ENCODE data around the gene VIL1.

- TF ChIP-seq, protein P1, sequence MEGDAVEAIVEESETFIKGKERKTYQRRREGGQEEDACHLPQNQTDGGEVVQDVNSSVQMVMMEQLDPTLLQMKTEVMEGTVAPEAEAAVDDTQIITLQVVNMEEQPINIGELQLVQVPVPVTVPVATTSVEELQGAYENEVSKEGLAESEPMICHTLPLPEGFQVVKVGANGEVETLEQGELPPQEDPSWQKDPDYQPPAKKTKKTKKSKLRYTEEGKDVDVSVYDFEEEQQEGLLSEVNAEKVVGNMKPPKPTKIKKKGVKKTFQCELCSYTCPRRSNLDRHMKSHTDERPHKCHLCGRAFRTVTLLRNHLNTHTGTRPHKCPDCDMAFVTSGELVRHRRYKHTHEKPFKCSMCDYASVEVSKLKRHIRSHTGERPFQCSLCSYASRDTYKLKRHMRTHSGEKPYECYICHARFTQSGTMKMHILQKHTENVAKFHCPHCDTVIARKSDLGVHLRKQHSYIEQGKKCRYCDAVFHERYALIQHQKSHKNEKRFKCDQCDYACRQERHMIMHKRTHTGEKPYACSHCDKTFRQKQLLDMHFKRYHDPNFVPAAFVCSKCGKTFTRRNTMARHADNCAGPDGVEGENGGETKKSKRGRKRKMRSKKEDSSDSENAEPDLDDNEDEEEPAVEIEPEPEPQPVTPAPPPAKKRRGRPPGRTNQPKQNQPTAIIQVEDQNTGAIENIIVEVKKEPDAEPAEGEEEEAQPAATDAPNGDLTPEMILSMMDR (IDR thresholded peaks at IDR 0.05), result no peak
- TF ChIP-seq POLR2A (IDR thresholded peaks at IDR 0.05), result no peak
These were observed 17.7 kb upstream of the VIL1 start for GRCh38 chr2:218400930-218401881.

All from ovary (tissue), 3 donors.